ENCODE results near the gene NUP153. TPM values are rescaled to one million over a fixed set of nuclear protein-coding genes. Genes with fewer than 3 reads are reported as not detected.

Gene NUP153
- total and polyA plus RNA-seq, 2 of the 8 experiments (the other 6 are each of a cell fraction or from before 2014, with no cell fraction given), result 47.0 to 84.8 TPM

- H3K4me2 ChIP-seq (ENCODE audit: insufficient read depth in 1 of 2, low read depth in 2 of 2, low read length in 2 of 2), result no peak overlapping the region
- H4K5ac ChIP-seq (ENCODE audit: insufficient read length, low read depth, low read length), result no peak overlapping the region
- H3K4ac ChIP-seq (replicated peaks; ENCODE audit: insufficient read length, low read depth, low read length), result no peak overlapping the region
- H2BK5ac ChIP-seq (ENCODE audit: low read depth, low read length), result no peak overlapping the region
- H3K79me1 ChIP-seq (ENCODE audit: low read depth, low read length), result no peaks in the 10 kb centered on the region; the same call in 1 of the 2 replicates
- H3K14ac ChIP-seq (ENCODE audit: insufficient read length), result no peak overlapping the region
- peaks cover 5 to 8% of the 10 kb centered on the region in 2 experiments for H4K20me1 ChIP-seq (replicated peaks in 1 of 2; ENCODE audit: control insufficient read depth in 1 of 2, insufficient read depth in 2 of 2, low read length in 2 of 2)
- no peak overlapping the region for H4K8ac ChIP-seq (ENCODE audit: extremely low read depth, insufficient read depth, low read length)
- no peak overlapping the region for H2BK12ac ChIP-seq (ENCODE audit: low read depth, low read length)
- H3K23ac ChIP-seq (ENCODE audit: insufficient read length), result no peak overlapping the region
- H4K91ac ChIP-seq (replicated peaks; ENCODE audit: insufficient read length, low read length), result no peak overlapping the region
- DNase-seq (ENCODE audit: low read depth in 1 of 2, low spot score in 2 of 2) (no peak), FAIRE-seq (no peak)
- H3K79me2 ChIP-seq (ENCODE audit: control insufficient read depth in 1 of 2, insufficient read depth in 2 of 2, low read length in 2 of 2), result peaks cover 3 to 61% of the 10 kb centered on the region in 2 experiments; a peak in 3 of 4 replicates
- peaks cover 19 to 69% (median 45%) of the 10 kb centered on the region in 4 experiments for H3K36me3 ChIP-seq (ENCODE audit: control insufficient read depth in 2 of 4, insufficient read depth in 4 of 4, low read length in 3 of 4)
- H3K23me2 ChIP-seq (ENCODE audit: low read depth, low read length), result no peaks in the 10 kb centered on the region
- CTCF ChIA-PET (ENCODE audit: partially characterized antibody), result no interaction called here
- POLR2A ChIA-PET (ENCODE audit: partially characterized antibody), result no interaction called here
- no peak overlapping the region for H3K27ac ChIP-seq (ENCODE audit: low read depth, low read length)
- no peak overlapping the region for H2BK15ac ChIP-seq (ENCODE audit: low read length)
- no peaks in the 10 kb centered on the region for H3K4me1 ChIP-seq (replicated peaks in 1 of 4; ENCODE audit: control insufficient read depth in 3 of 4, insufficient read depth in 4 of 4, low read length in 3 of 4)
- H2BK120ac ChIP-seq (replicated peaks; ENCODE audit: low read depth, low read length), result no peak overlapping the region
- no peaks in the 10 kb centered on the region for H3K9me3 ChIP-seq (ENCODE audit: insufficient read depth in 2 of 2, low read depth in 1 of 2, low read length in 1 of 2)
- no peak overlapping the region for H3K18ac ChIP-seq (ENCODE audit: extremely low read depth, low read length)
- TF ChIP-seq GTF2F1 (IDR thresholded peaks at IDR 0.05; ENCODE audit: borderline replicate concordance, low read depth, low read length) (no peak), SIN3A (conservative IDR thresholded peaks at IDR 0.05 in 1 of 2, IDR thresholded peaks at IDR 0.05 in 1 of 2; ENCODE audit: low read depth in 1 of 2, low read length in 2 of 2) (no peak), POLR2A (IDR thresholded peaks at IDR 0.05; ENCODE audit: control extremely low read depth in 1 of 2, low read depth in 2 of 2, low read length in 2 of 2) (no peak), RAD21 (IDR thresholded peaks at IDR 0.05 in 1 of 2, conservative IDR thresholded peaks at IDR 0.05 in 1 of 2; ENCODE audit: low read depth in 2 of 2, low read length in 2 of 2) (no peak)
- TF ChIP-seq, protein P1, sequence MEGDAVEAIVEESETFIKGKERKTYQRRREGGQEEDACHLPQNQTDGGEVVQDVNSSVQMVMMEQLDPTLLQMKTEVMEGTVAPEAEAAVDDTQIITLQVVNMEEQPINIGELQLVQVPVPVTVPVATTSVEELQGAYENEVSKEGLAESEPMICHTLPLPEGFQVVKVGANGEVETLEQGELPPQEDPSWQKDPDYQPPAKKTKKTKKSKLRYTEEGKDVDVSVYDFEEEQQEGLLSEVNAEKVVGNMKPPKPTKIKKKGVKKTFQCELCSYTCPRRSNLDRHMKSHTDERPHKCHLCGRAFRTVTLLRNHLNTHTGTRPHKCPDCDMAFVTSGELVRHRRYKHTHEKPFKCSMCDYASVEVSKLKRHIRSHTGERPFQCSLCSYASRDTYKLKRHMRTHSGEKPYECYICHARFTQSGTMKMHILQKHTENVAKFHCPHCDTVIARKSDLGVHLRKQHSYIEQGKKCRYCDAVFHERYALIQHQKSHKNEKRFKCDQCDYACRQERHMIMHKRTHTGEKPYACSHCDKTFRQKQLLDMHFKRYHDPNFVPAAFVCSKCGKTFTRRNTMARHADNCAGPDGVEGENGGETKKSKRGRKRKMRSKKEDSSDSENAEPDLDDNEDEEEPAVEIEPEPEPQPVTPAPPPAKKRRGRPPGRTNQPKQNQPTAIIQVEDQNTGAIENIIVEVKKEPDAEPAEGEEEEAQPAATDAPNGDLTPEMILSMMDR (IDR thresholded peaks at IDR 0.05; ENCODE audit: control extremely low read depth in 1 of 3, insufficient read depth in 1 of 3, low read depth in 1 of 3, low read length in 3 of 3), result no peak
- H2AFZ ChIP-seq (ENCODE audit: low read length), result no peak overlapping the region
- H3K27me3 ChIP-seq (replicated peaks in 1 of 4; ENCODE audit: control insufficient read depth in 3 of 4, extremely low read depth in 1 of 4, insufficient read depth in 3 of 4, low read length in 3 of 4), result no peaks in the 10 kb centered on the region
- 91% methylated on average over 4 of the region's 4 CpGs; no CpG with 5 or more reads in 1 of the 2 experiments for WGBS, 2 experiments (ENCODE audit: extremely low coverage in 1 of 2, insufficient coverage in 1 of 2, insufficient read length in 1 of 2, insufficient replicate concordance in 2 of 2, low coverage in 1 of 2, low lambda C conversion rate in 2 of 2, missing lambda C conversion rate in 1 of 2)
- no peak overlapping the region for H3K56ac ChIP-seq (replicated peaks; ENCODE audit: insufficient read length, low read depth, low read length)
- no peak overlapping the region for H3K9ac ChIP-seq (replicated peaks in 1 of 4; ENCODE audit: extremely low read depth in 1 of 4, low read depth in 3 of 4, low read length in 3 of 4)
- no peak overlapping the region for H3K4me3 ChIP-seq (ENCODE audit: extremely low read depth in 1 of 4, insufficient read depth in 2 of 4, low read depth in 3 of 4, low read length in 4 of 4)
- H2BK20ac ChIP-seq (ENCODE audit: low read length), result no peak overlapping the region
- no peak overlapping the region for H2AK5ac ChIP-seq (ENCODE audit: low read depth, low read length)
These were observed 33.0 kb downstream of the NUP153 start for GRCh38 chr6:17673543-17674254.
